PC-3 (cell line): ENCODE results near the gene CABLES1. TPM values are rescaled to one million over a fixed set of nuclear protein-coding genes. Genes with fewer than 3 reads are reported as not detected.

Experiments used
- ATAC-seq: fragments of 200-7000 bp; cut with Tn5 transposase; 2 replicates; pipeline ENCODE4 v1.9.1; 2020; ENCODE audit warnings: mild to moderate bottlenecking, moderate library complexity
- BruUV-seq: library from RNA; stranded (reverse); fragments of 400-500 nt; replicated peaks from 2 replicates; lab custom pipeline; 2021; lab: Mats Ljungman, UMichigan
- CTCF ChIA-PET: fragments of 300-600 bp; sonication (Branson Sonifier 250); formaldehyde crosslinking; loops from one replicate; lab custom pipeline; 2022; ENCODE audit warnings: antibody characterized with exemption; lab: Charles Lee
- POLR2A ChIA-PET: fragments of 300-600 bp; sonication (Branson Sonifier 250); formaldehyde crosslinking; loops from one replicate; lab custom pipeline; 2022; ENCODE audit warnings: antibody characterized with exemption; ENCODE audit not compliant: unreplicated experiment; lab: Charles Lee
- DNase-seq: peaks from one replicate; pipeline ENCODE4 v3.0.0-alpha.2; 2015
- H2AFZ ChIP-seq: fragments of 300-600 bp; sonication (generic); 2 replicates; pipeline ENCODE4 v1.6.0; 2016; ENCODE audit warnings: antibody characterized with exemption, low read length
- H3F3A ChIP-seq: fragments of 300-600 bp; sonication (generic); one replicate; pipeline ENCODE4 v1.6.0; 2017; ENCODE audit warnings: antibody characterized with exemption, low read length, control low read depth, mild to moderate bottlenecking; ENCODE audit not compliant: unreplicated experiment
- H3K27ac ChIP-seq: fragments of 300-600 bp; sonication (generic); 2 replicates; pipeline ENCODE4 v1.5.1; 2016; ENCODE audit warnings: mild to moderate bottlenecking, low read length
- H3K27me3 ChIP-seq: fragments of 300-600 bp; sonication (generic); 2 replicates; pipeline ENCODE4 v1.6.1; 2016; ENCODE audit warnings: low read length, mixed read lengths
- H3K36me3 ChIP-seq: fragments of 300-600 bp; sonication (generic); 2 replicates; pipeline ENCODE4 v1.6.1; 2016; ENCODE audit warnings: low read depth, mixed run types, low read length, mixed read lengths
- H3K4me1 ChIP-seq: fragments of 300-600 bp; sonication (generic); 2 replicates; pipeline ENCODE4 v1.5.1; 2016; ENCODE audit warnings: low read length; ENCODE audit not compliant: insufficient read depth
- H3K4me2 ChIP-seq: fragments of 300-600 bp; sonication (generic); 2 replicates; pipeline ENCODE4 v1.6.0; 2016; ENCODE audit warnings: low read length
- H3K4me3 ChIP-seq: fragments of 300-600 bp; sonication (generic); 2 replicates; pipeline ENCODE4 v1.5.1; 2016; ENCODE audit warnings: mild to moderate bottlenecking, low read length, mixed read lengths
- H3K79me2 ChIP-seq: fragments of 300-600 bp; sonication (generic); 2 replicates; pipeline ENCODE4 v1.6.1; 2017; ENCODE audit warnings: low read length, mixed read lengths
- H3K9ac ChIP-seq: fragments of 300-600 bp; sonication (generic); 2 replicates; pipeline ENCODE4 v1.6.0; 2016; ENCODE audit warnings: mild to moderate bottlenecking, low read length
- H3K9me2 ChIP-seq: fragments of 300-600 bp; sonication (generic); replicated peaks from 2 replicates; pipeline ENCODE4 v1.6.1; 2016; ENCODE audit warnings: mixed run types, low read length, mixed read lengths
- H3K9me3 ChIP-seq: fragments of 300-600 bp; sonication (generic); 2 replicates; pipeline ENCODE4 v1.6.1; 2016; ENCODE audit warnings: low read length, mixed read lengths
- H4K20me1 ChIP-seq: fragments of 300-600 bp; sonication (generic); 2 replicates; pipeline ENCODE4 v1.6.1; 2016; ENCODE audit warnings: low read length, mixed read lengths
- CTCF ChIP-seq: fragments of 300-600 bp; sonication (generic); conservative IDR thresholded peaks from 2 replicates; pipeline ENCODE4 v1.5.1; 2017; ENCODE audit warnings: antibody characterized with exemption, low read depth, mild to moderate bottlenecking, low read length
- EZH2 ChIP-seq: fragments of 300-600 bp; sonication (generic); IDR thresholded peaks from one replicate; pipeline ENCODE4 v1.6.1; 2017; ENCODE audit warnings: antibody characterized with exemption, mild to moderate bottlenecking, low read length; ENCODE audit not compliant: unreplicated experiment
- EZH2phosphoT487 ChIP-seq: fragments of 300-600 bp; sonication (generic); IDR thresholded peaks from 2 replicates; pipeline ENCODE4 v1.6.1; 2018; ENCODE audit warnings: mild to moderate bottlenecking, antibody characterized with exemption, low read length, borderline replicate concordance
- intact Hi-C: fragments of 100-400 bp; cut with micrococcal nuclease; formaldehyde crosslinking; loops from 2 replicates; pipeline ENCODE4 v1.9.0; 2023
- total RNA-seq: library from RNA; depleted of rRNA; stranded (reverse); fragments of >200 nt; gene quantifications from 2 replicates; pipeline ENCODE4 v1.2.3, GENCODE V29; 2014

CABLES1 gene
- total RNA-seq, 1 experiment from 2014 or later, result 18.6 TPM

- Histone ChIP-seq H2AFZ (no peak overlapping the region), H3K9ac (no peak overlapping the region), H3K9me3 (no peaks in the 10 kb centered on the region), H3K27me3 (no peaks in the 10 kb centered on the region), H3K9me2 (no peaks in the 10 kb centered on the region), H3F3A (no peaks in the 10 kb centered on the region), H3K79me2 (no peaks in the 10 kb centered on the region), H3K4me2 (no peak overlapping the region), H4K20me1 (no peaks in the 10 kb centered on the region), H3K4me3 (no peak overlapping the region), H3K4me1 (peaks cover 14% of the 10 kb centered on the region), H3K27ac (no peak overlapping the region), H3K36me3 (no peaks in the 10 kb centered on the region)
- CTCF ChIA-PET, result no interaction called here
- no TSS peak for BruUV-seq
- TF ChIP-seq CTCF, result no peak
- no peak for TF ChIP-seq EZH2phosphoT487
- no peak for TF ChIP-seq EZH2
- DNase-seq (no peak), ATAC-seq (no peak)
- intact Hi-C loops, result no loop called here
- POLR2A ChIA-PET, result no interaction called here
Measured at GRCh38 chr18:23093772-23094171, 41.5 kb upstream of the CABLES1 start.

- TF ChIP-seq EZH2 (no peak), CTCF (no peak), EZH2phosphoT487 (no peak)
- Histone ChIP-seq H3K27me3 (no peaks in the 10 kb centered on the region), H3K4me2 (no peak overlapping the region), H3K27ac (no peak overlapping the region), H3K4me3 (no peak overlapping the region), H3K36me3 (no peaks in the 10 kb centered on the region), H3K9ac (no peak overlapping the region), H3K9me2 (no peaks in the 10 kb centered on the region), H3K9me3 (no peaks in the 10 kb centered on the region), H3K4me1 (peaks cover 23% of the 10 kb centered on the region), H2AFZ (no peak overlapping the region), H3F3A (no peaks in the 10 kb centered on the region), H4K20me1 (no peaks in the 10 kb centered on the region), H3K79me2 (no peaks in the 10 kb centered on the region)
- ChIA-PET CTCF (no interaction called here), POLR2A (no interaction called here)
- BruUV-seq, result no TSS peak
- no peak for ATAC-seq
- intact Hi-C loops, result loop anchor here (5.0 kb wide), 1 partner anchor 38 kb away; no protein-coding TSS in a partner anchor
- no peak for DNase-seq
Measured at GRCh38 chr18:23094411-23095190, 40.7 kb upstream of the CABLES1 start.

GRCh38 chr18:23095463-23095862 is 39.8 kb upstream of the CABLES1 start:
- no peaks in the 10 kb centered on the region for H3K9me2 ChIP-seq
- ATAC-seq, result peak; percentile 8; the same call in 1 of the 2 replicates

More at GRCh38 chr18:23095463-23095862, 39.8 kb upstream of the CABLES1 start:
- ChIA-PET POLR2A (no interaction called here), CTCF (interaction anchor here (0.6 kb wide), 1 partner anchor 17 kb away, joined by 8 read pairs; no protein-coding TSS in a partner anchor)
- Histone ChIP-seq H3K9me3 (no peaks in the 10 kb centered on the region), H4K20me1 (no peaks in the 10 kb centered on the region), H3K79me2 (no peaks in the 10 kb centered on the region), H3K4me2 (no peak overlapping the region), H3K4me1 (peaks cover 29% of the 10 kb centered on the region), H3K27me3 (no peaks in the 10 kb centered on the region), H3K27ac (no peak overlapping the region), H3K4me3 (no peak overlapping the region), H2AFZ (no peak overlapping the region), H3F3A (peaks cover 5% of the 10 kb centered on the region), H3K9ac (no peak overlapping the region), H3K36me3 (no peaks in the 10 kb centered on the region)
- intact Hi-C loops, result loop anchor here (5.0 kb wide), 1 partner anchor 37 kb away; no protein-coding TSS in a partner anchor
- peak; percentile 21 for DNase-seq
- BruUV-seq, result no TSS peak
- TF ChIP-seq CTCF (peak; percentile 51; the same call in 1 of the 2 replicates), EZH2phosphoT487 (no peak)
